IMR-90 (cell line): ENCODE measurements around the gene CELSR1. TPM values are rescaled to one million over a fixed set of nuclear protein-coding genes. Genes with fewer than 3 reads are reported as not detected.

Experiments used
- ATAC-seq: fragments of 200-7000 bp; cut with Tn5 transposase; 2 replicates; pipeline ENCODE4 v1.9.1; 2020; ENCODE audit warnings: low read depth, mild to moderate bottlenecking, moderate library complexity
- BruUV-seq: library from RNA; stranded (reverse); fragments of 400-500 nt; replicated peaks from 2 replicates; lab custom pipeline; 2021; lab: Mats Ljungman, UMichigan
- CTCF ChIA-PET: fragments of 300-600 bp; formaldehyde crosslinking; extraction: SDS; loops from one replicate; lab custom pipeline; 2021; ENCODE audit warnings: antibody characterized with exemption; lab: Yijun Ruan, JAX
- POLR2A ChIA-PET: fragments of 300-600 bp; sonication (Branson Sonifier 250); formaldehyde crosslinking; loops from one replicate; lab custom pipeline; 2022; ENCODE audit warnings: antibody characterized with exemption; ENCODE audit not compliant: unreplicated experiment; lab: Charles Lee
- DNase-seq: peaks from one replicate; pipeline ENCODE4 v3.0.0; 2013
- H2AFZ ChIP-seq: replicated peaks from 2 replicates; pipeline ENCODE3; 2013; ENCODE audit warnings: low read length, mild to moderate bottlenecking; ENCODE audit not compliant: poor library complexity
- H2AK5ac ChIP-seq: 2 replicates; pipeline ENCODE4 v1.6.1; 2013; ENCODE audit warnings: low read depth, low read length, inconsistent platforms
- H2AK9ac ChIP-seq: replicated peaks from 2 replicates; pipeline ENCODE3; 2013; ENCODE audit warnings: mild to moderate bottlenecking, low read depth, low read length, moderate library complexity; ENCODE audit not compliant: poor library complexity
- H2BK120ac ChIP-seq: 2 replicates; pipeline ENCODE4 v1.6.1; 2013; ENCODE audit warnings: low read depth, low read length, inconsistent platforms
- H2BK15ac ChIP-seq: 3 replicates; pipeline ENCODE4 v1.6.1; 2013; ENCODE audit warnings: low read depth, low read length, inconsistent platforms
- H2BK20ac ChIP-seq: 2 replicates; pipeline ENCODE4 v1.6.1; 2013; ENCODE audit warnings: low read depth, mild to moderate bottlenecking, inconsistent platforms, low read length, moderate library complexity
- H2BK5ac ChIP-seq: 2 replicates; pipeline ENCODE4 v1.6.1; 2013; ENCODE audit warnings: mild to moderate bottlenecking, low read depth, low read length, inconsistent platforms; ENCODE audit not compliant: poor library complexity, severe bottlenecking
- H3K14ac ChIP-seq: replicated peaks from 2 replicates; pipeline ENCODE4 v1.6.1; 2013; ENCODE audit warnings: low read depth, low read length, inconsistent platforms
- H3K18ac ChIP-seq: 2 replicates; pipeline ENCODE4 v1.6.1; 2013; ENCODE audit warnings: low read depth, low read length, control low read depth
- H3K23ac ChIP-seq: 2 replicates; pipeline ENCODE4 v1.6.1; 2013; ENCODE audit warnings: low read depth, low read length, inconsistent platforms
- H3K27ac ChIP-seq: 2 replicates; pipeline ENCODE4 v1.5.1; 2013; ENCODE audit warnings: mild to moderate bottlenecking, control low read depth, low read length; ENCODE audit not compliant: insufficient read depth
- H3K27me3 ChIP-seq: 2 replicates; pipeline ENCODE4 v1.6.1; 2013; ENCODE audit warnings: low read length; ENCODE audit not compliant: control insufficient read depth, insufficient read depth
- H3K36me3 ChIP-seq: 2 replicates; pipeline ENCODE4 v1.6.1; 2013; ENCODE audit warnings: low read length, mixed read lengths; ENCODE audit not compliant: control insufficient read depth, insufficient read depth
- H3K4ac ChIP-seq: 2 replicates; pipeline ENCODE4 v1.6.1; 2013; ENCODE audit warnings: low read depth, low read length, inconsistent platforms
- H3K4me1 ChIP-seq: 2 replicates; pipeline ENCODE4 v1.6.1; 2013; ENCODE audit warnings: low read length, mixed read lengths; ENCODE audit not compliant: control insufficient read depth, insufficient read depth
- H3K4me2 ChIP-seq: 2 replicates; pipeline ENCODE4 v1.6.1; 2013; ENCODE audit warnings: low read depth, mild to moderate bottlenecking, control low read depth, low read length, moderate library complexity
- H3K4me3 ChIP-seq: 2 replicates; pipeline ENCODE4 v1.5.1; 2013; ENCODE audit warnings: low read depth, mild to moderate bottlenecking, control low read depth, low read length, moderate library complexity; ENCODE audit not compliant: insufficient read depth
- H3K56ac ChIP-seq: 2 replicates; pipeline ENCODE4 v1.6.1; 2013; ENCODE audit warnings: low read length, inconsistent platforms; ENCODE audit not compliant: insufficient read depth; ENCODE audit errors: extremely low read depth
- H3K79me1 ChIP-seq, 2 experiments: 2 replicates each; pipeline ENCODE4 v1.6.1; 2013; ENCODE audit warnings: low read length in 2 of 2, inconsistent platforms in 1 of 2, low read depth in 1 of 2
- H3K9ac ChIP-seq: 2 replicates; pipeline ENCODE4 v1.6.1; 2013; ENCODE audit warnings: low read depth, low read length, control low read depth
- H3K9me1 ChIP-seq: 2 replicates; pipeline ENCODE4 v1.6.1; 2013; ENCODE audit warnings: low read length, inconsistent platforms; ENCODE audit not compliant: insufficient read depth
- H3K9me3 ChIP-seq: 2 replicates; pipeline ENCODE4 v1.6.1; 2013; ENCODE audit warnings: low read length; ENCODE audit not compliant: control insufficient read depth, insufficient read depth
- H4K20me1 ChIP-seq: 2 replicates; pipeline ENCODE4 v1.6.1; 2013; ENCODE audit warnings: low read length, inconsistent platforms; ENCODE audit not compliant: insufficient read depth
- H4K5ac ChIP-seq: 2 replicates; pipeline ENCODE4 v1.6.1; 2013; ENCODE audit warnings: mild to moderate bottlenecking, low read depth, low read length, control low read depth
- H4K8ac ChIP-seq, 2 experiments: 2 replicates each; pipeline ENCODE4 v1.6.1; 2013; ENCODE audit warnings: low read depth in 2 of 2, low read length in 2 of 2, control low read depth in 1 of 2, inconsistent platforms in 1 of 2
- H4K91ac ChIP-seq: 2 replicates; pipeline ENCODE4 v1.6.1; 2013; ENCODE audit warnings: low read depth, low read length, inconsistent platforms; ENCODE audit not compliant: insufficient read depth
- BHLHE40 ChIP-seq: fragments of 150-350 bp; IDR thresholded peaks from 2 replicates; pipeline ENCODE4 v1.6.1; 2016; ENCODE audit warnings: mild to moderate bottlenecking, low read depth, low read length
- FOS ChIP-seq: fragments of 150-350 bp; IDR thresholded peaks from 2 replicates; pipeline ENCODE4 v1.6.1; 2016; ENCODE audit warnings: low read depth, low read length
- MAZ ChIP-seq: IDR thresholded peaks from 2 replicates; pipeline ENCODE4 v1.6.1; 2012; ENCODE audit warnings: low read depth, mild to moderate bottlenecking, low read length, improper control_type of control experiment, moderate library complexity, borderline replicate concordance
- RAD21 ChIP-seq: IDR thresholded peaks from 2 replicates; pipeline ENCODE4 v1.6.1; 2012; ENCODE audit warnings: low read length, improper control_type of control experiment
- RCOR1 ChIP-seq: IDR thresholded peaks from 2 replicates; pipeline ENCODE4 v1.6.1; 2012; ENCODE audit warnings: mild to moderate bottlenecking, low read length, improper control_type of control experiment; ENCODE audit not compliant: insufficient replicate concordance
- SMC3 ChIP-seq: fragments of 150-350 bp; IDR thresholded peaks from 2 replicates; pipeline ENCODE4 v1.6.1; 2016; ENCODE audit warnings: low read depth, mild to moderate bottlenecking, antibody characterized with exemption, low read length, moderate library complexity
- WGBS, 2 experiments: methylation state at CpG; one replicate each; pipeline versions ENCODE4 v1.1.5 to v1.1.7; 2013; ENCODE audit warnings: missing lambda C conversion rate in 2 of 2; ENCODE audit not compliant: insufficient read length in 1 of 2; ENCODE audit errors: extremely low coverage in 2 of 2; 5-methylcytosine and 5-hydroxymethylcytosine counted together
- dilution Hi-C: fragments of 300-500 bp; cut with HindIII; formaldehyde crosslinking; loops from one replicate; pipeline ENCODE4 v1.14.3; 2018; ENCODE audit warnings: low sequenced_read_pairs; ENCODE audit not compliant: unreplicated experiment
- in situ Hi-C: fragments of 300-500 bp; cut with MboI; formaldehyde crosslinking; loops from 3 replicates; pipeline ENCODE4 v1.14.3; 2019; ENCODE audit warnings: low sequenced_read_pairs, inconsistent platforms, mixed read lengths
- intact Hi-C: fragments of 100-400 bp; cut with micrococcal nuclease; formaldehyde crosslinking; loops from 2 replicates; pipeline ENCODE4 v1.10.0; 2022
- polyA plus RNA-seq, 3 experiments: library from polyadenylated mRNA; depleted of rRNA; stranded (reverse); fragments of >200 nt; gene quantifications; 2 replicates each; pipeline ENCODE4 v1.2.3, GENCODE V29; 2012; ENCODE audit warnings: low replicate concordance in 1 of 3
- total RNA-seq: library from RNA; depleted of rRNA; stranded (reverse); fragments of >200 nt; gene quantifications from 2 replicates; pipeline ENCODE4 v1.2.3, GENCODE V29; 2012
- TF ChIP-seq, protein P1 (sequence below): fragments of 150-350 bp; IDR thresholded peaks from 2 replicates; pipeline ENCODE4 v1.6.1; 2017; ENCODE audit warnings: mild to moderate bottlenecking, antibody characterized with exemption, low read length, low read depth

The CELSR1 gene
- total and polyA plus RNA-seq, 2 of the 4 experiments (the other 2 are of a cell fraction), result 0.36 to 0.82 TPM

DNA sequence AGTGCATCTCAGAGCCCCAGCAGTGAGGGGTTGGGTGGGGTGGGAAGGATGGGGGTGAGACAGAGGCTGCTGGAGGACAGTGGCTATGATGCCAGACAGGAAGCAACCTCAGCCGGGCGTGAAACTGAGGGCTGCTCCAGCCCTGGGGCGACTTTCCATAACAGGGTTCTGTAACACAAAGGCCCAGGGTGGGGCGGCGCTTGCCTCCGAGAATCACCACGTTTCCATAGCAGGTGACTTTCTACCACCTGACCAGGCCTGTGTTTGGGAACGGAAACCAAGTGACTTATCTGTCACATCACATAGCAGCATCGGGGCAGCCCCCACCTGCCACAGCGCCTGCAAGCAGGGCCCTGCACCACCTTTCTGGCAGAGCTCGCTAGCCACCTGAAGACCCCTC is 116.2 kb downstream of the CELSR1 start:
- Histone ChIP-seq H3K9me1 (peaks cover 5% of the 10 kb centered on the region), H3K9ac (no peak overlapping the region), H3K36me3 (no peaks in the 10 kb centered on the region), H2AFZ (no peak overlapping the region), H4K8ac (no peak overlapping the region), H3K27ac (no peak overlapping the region), H3K79me1 (no peaks in the 10 kb centered on the region), H2BK120ac (no peak overlapping the region), H3K4me2 (no peak overlapping the region), H4K91ac (no peak overlapping the region), H3K4me3 (no peak overlapping the region), H3K27me3 (peaks cover 18% of the 10 kb centered on the region), H2BK20ac (no peak overlapping the region), H4K5ac (no peak overlapping the region), H3K56ac (no peak overlapping the region), H3K4ac (no peak overlapping the region), H2AK5ac (no peak overlapping the region), H3K9me3 (peaks cover 6% of the 10 kb centered on the region), H4K20me1 (no peaks in the 10 kb centered on the region), H2BK5ac (no peak overlapping the region), H3K4me1 (no peaks in the 10 kb centered on the region), H3K23ac (no peak overlapping the region), H2AK9ac (no peak overlapping the region), H3K18ac (no peak overlapping the region), H2BK15ac (no peak overlapping the region), H3K14ac (no peak overlapping the region)
- in situ Hi-C loops (no loop called here), intact Hi-C loops (no loop called here), dilution Hi-C loops (no loop called here)
- POLR2A ChIA-PET, result no interaction called here
- CTCF ChIA-PET, result no interaction called here
- 55% methylated on average over 5 of the region's 11 CpGs; no CpG with 5 or more reads in 1 of the 2 experiments for WGBS, 2 experiments
- DNase-seq (no peak), ATAC-seq (no peak)
- TF ChIP-seq FOS (no peak), SMC3 (no peak), RAD21 (no peak), RCOR1 (no peak), MAZ (no peak), BHLHE40 (no peak)
- TF ChIP-seq, protein P1, sequence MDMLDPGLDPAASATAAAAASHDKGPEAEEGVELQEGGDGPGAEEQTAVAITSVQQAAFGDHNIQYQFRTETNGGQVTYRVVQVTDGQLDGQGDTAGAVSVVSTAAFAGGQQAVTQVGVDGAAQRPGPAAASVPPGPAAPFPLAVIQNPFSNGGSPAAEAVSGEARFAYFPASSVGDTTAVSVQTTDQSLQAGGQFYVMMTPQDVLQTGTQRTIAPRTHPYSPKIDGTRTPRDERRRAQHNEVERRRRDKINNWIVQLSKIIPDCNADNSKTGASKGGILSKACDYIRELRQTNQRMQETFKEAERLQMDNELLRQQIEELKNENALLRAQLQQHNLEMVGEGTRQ, result no peak
- BruUV-seq, result no TSS peak
